DMS53 treated with DMSO at 0.1 percent for 48 hours (cell line): ENCODE results near the gene PRKACA.
A peak's percentile ranks its signal among the peaks of the same experiment; 100 is the strongest.
"Not testable (repeated sequence)": the region's sequence is repeated elsewhere in the genome, so short reads cannot be mapped to it uniquely, and the experiment has no call there.

Source experiments
- DNase-seq: peaks from one replicate; lab custom pipeline; 2025; ENCODE audit not compliant: unreplicated experiment; lab: John Stamatoyannopoulos, UW

PRKACA gene

DNA sequence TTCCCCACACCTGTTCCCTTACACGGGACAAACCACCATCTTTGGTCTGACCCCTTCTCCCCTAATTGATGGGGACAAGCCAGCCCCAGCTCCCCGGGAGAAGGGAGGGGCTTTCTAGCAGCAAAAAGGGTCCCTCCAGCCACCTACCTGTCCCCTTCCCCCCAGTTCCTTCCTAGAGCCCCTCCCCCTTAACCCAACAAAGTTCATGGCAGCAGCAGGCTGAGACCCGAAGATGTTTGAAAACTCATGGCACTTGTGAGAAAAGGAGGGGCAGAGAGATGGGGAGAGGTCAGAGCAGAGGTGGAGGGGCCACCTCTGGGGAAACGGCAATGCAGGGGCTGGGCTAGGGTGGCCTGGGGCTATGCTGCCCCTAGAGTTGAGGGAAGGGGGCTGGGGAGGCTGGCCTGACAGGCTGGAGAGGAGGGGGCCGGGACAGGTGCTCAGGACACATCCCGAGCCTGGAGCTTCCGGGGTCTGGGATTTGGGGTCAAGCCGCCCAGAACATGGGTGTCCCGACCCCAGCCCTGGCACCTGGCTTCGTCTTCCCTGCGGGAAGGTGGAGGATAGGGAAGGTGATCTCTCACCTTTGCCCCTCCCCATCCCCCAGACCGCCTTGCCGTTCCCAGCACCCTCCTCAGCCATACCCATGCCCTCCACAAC lies 31.3 kb upstream of the PRKACA start:
- DNase-seq = no peak

DNA sequence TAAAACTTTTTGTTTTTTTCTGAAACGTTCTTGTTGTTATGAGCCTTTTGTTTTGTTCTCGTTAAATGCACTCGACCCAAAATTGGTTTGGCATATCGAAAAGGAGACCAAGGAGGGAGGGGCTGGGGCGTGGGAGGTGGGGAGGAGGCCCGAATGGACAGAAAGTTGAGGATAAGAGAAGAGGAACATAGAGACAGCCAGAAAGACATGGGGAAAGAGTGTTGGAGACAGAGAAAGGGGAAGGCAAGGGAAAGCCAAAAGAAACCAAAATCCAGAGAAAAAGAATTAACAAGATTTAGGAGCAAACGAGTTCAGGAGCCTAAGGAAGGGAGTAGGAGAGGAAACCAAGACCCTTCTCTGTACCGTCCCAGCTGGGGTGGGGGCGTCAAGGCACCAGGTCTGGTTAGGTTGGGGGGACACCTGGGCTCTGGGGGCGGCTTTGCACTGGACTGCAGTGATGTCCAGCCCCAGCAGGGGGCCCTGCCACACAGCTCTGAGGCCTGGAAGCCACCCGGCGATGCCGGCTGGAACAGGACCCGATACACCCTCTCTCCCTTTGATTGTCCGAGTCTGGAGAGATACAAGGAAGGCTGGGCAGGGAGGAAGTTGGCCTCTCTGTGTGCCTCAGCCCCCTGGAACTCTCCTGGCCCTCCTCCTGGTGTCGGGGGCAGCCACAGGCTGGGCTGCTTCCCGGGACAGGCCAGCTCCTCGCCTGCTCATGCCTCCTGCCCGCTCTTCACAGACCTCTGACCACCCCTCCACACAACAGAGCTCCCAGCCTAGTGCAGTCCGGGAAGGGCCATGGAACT lies 30.4 kb upstream of the PRKACA start:
- peak; percentile 37 for DNase-seq

DNA sequence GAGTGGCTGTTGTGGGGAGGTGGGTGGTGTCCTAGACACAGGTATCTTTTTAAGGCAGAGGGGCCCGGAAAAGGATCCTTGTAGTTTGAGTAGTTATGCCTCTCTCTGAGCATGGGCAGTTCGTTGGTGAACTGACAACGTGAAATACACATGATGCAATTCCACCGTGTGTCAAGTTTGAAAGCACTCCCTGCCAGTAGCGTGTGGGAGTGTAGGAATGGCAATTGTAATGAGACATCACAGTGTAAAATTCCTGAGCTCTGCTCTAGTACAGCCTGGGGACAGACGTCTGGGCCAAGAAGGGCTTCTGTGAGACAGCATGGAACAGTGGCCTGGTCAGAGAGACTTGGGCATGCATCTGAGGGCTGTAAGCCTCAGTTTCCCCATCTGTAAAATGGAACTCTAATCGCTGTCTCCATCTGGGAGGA lies 29.2 kb upstream of the PRKACA start:
- DNase-seq = no peak

DNA sequence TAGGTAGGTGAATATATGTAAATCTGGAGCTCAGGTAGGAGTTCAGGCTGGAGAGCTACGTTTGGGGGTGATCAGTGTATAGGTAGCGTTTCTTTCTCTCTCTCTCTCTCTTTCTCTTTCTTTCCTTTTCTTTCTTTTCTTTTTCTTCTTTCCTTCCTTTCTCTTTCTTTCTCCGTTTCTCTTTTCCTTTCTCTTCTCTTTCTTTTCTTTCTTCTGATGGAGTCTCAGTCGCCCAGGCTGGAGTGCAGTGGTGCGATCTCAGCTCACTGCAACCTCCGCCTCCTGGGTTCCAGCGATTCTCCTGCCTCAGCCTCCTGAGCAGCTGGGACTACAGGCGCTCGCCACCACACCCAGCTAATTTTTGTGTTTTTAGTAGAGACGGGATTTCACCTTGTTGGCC lies 28.6 kb upstream of the PRKACA start:
- not testable (repeated sequence) for DNase-seq

DNA sequence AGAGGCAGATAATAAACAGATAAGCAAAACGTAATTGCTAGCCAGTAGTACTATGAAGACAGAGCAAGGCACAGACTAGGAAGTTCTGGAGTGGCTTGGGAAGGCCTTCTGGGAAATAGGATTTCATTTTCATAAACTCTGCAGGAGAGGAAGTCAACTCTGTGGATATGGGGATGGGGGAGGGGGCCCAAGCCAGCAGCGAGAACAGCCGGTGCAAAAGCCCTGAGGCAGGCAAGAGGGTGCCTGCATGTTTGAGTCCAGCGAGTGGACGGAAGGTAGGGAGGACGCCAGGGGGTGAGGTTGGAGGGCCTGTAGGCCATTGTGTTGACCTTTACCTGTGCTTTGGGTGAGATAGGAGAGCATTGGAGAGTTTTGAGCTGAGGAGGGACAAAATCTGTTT lies 27.8 kb upstream of the PRKACA start:
- DNase-seq = no peak

DNA sequence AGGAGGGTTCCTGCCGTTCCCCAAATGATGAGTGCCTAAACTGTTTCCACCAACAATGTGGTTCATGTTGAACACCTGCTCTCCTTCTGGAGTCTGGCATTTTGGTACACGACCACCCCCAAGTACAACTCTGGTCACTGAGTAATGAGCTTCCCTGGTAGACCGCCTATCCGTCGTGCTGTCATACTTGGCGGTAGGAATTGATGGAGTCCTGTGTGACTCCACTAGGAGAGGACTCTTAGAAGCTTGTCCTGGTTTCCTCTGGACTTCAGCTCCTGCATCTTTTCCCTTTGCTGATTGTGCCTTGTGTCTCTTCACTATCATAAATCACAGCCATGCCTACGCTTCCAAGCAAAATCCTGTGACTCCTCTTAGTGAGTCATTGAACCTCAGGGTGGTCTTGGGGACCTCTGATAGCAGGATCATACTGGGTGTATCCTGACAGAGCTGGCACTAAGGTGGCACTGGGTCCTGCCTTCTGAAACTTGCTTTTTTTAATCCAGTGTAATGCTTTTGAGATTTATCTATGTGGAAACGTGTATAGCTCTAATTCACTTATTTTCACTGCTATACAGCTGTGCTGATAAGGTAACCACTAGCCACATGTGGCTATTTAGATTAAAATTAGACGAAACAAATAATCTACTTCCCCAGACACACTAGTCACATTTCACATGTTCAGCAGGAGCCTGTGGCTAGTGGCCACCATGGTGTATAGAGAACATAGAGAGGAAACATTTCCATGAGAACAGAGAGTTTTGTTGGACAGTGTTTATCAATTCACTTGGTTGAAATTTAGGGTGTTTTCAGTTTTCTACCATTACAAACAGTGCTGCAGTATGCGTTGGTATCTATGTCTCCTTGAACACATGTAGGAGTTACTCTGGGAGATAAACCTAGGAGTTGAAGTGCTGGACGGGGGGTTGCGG lies 25.0 kb upstream of the PRKACA start:
- DNase-seq = no peak

DNA sequence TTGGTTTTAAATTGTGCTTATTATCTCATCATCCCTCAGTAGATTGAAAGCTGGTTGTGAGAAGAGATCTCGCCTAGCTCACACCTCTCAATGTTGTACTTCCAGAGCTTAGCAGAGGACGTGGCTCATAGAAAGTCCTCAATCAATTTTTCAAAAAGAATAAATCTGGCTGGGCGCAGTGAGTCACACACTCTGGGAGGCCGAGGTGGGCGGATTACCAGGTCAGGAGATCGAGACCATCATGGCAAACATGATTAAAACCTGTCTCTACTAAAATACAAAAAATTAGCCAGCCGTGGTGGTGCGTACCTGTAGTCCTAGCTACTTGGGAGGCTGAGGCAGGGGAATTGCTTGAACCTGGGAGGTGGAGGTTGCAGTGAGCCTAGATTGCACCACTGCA lies 23.5 kb upstream of the PRKACA start:
- DNase-seq = no peak

DNA sequence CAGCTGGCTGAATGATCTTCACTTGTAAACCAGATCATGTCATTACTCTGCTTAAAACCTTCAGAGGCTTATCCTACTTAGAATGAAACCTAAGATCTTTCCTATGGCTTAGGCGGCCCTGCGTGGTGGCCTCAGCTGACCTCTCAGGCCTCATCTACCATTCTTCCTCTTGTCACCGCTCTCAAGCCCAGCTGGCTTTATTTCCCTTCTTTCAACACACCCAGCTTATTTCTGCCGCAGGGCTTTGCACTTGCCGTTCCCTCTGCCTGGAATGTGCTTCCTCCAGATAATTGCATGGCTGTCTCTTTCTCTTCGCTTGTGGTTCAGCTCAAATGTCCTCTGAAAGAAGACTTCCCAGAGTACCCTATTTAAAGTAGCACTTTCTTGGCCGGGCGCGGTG lies 22.4 kb upstream of the PRKACA start:
- DNase-seq = no peak

DNA sequence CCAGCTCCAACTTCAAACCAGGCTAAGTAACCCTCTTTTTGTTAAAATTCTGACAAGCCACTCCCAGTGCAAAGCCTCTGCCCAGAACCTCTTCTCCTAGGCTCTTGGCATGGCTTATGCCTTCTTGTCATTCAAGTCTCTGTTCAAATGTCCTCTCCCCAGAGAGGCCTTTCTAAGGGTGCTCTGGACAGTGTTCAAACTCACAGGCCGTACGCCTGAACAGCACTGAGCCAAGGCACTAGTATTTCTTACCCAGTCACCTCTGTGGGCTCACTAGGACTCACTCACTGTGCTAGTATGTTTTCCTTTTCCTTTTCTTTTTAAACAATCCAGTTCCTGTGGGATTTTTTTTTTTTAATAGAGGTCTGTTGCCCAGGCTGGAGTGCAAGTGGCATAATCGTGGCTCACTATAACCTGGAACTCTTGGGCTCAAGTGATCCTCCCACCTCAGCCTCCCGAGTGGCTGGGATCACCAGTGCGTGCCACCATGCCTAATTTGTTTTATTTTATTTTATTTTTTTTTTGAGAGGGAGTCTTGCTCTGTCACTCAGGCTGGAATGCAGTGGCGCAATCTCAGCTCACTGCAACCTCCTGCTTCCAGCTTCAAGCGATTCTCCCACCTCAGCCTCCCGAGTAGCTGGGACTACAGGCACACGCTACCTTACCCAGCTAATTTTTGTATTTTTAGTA lies 21.2 kb upstream of the PRKACA start:
- no peak for DNase-seq

DNA sequence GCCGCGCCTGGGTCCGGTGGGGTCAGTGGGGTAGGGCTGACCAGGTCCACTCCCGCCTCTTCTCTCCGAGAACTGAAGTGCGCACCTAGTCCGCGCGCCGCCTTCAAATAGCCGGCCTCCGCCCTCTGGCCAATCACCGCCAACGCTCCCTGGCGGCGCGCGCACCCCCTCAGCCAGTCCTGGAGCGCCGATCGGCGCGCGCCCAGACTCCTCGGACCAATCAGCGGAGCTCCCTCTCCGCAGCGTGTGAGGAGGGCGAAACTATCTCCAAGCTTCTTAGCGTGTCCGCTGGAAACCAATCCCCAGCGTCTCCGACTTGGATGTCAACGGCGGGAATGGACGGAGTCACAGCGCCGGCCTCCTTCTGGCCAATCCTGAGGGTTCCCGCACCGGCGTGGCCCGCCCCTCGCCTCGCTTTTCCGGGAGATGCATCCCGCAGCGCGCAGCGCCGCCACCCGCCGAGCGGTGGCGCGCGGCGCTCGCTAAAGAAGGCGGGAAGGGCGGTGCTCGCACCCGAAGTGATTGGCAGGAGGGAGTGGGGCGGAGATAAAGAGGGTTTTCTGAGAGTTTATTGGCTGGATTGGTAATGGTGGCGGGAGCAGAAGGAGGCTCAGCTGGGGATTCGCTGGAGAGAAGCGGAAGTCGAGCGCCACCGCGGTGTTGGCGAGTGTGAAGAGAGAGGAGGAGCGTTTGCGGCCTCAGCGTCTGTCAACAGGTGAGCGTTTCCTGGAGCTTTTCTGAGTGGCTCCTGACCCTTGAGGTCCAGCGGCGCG lies 19.1 kb upstream of the PRKACA start, which contains the start of gene ASF1B:
Gene ASF1B (minus strand): TSS at position 81 of the 773 bp plus-strand sequence. CDS start 133 bp downstream, outside the sequence.
- peak; percentile 98 for DNase-seq

DNA sequence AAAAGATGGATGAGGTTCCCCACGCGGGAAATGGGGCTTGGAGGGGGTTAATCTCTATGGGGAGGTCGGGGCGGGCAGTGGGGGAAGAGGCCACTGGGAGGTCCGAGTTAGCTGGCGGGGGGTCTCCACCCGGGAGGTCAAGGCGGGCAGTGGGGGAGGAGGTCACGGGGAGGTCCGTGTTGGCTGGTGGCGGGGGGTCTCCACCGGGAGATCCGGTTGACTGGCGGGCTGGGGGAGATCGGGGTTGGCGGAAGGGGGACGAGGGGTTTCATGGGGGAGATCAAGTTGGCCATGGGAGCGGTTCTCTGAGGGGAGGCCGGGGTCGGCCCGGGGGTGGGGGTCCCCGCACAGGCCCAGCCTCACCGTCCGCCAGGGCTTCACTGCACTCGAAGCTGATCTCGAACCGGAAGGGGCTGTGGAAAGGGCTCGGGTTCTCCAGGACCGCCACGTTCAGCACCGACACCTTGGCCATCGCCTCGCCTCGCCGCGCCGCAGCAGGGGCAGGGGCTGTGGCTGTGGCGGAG lies 18.5 kb upstream of the PRKACA start:
- DNase-seq = no peak

DNA sequence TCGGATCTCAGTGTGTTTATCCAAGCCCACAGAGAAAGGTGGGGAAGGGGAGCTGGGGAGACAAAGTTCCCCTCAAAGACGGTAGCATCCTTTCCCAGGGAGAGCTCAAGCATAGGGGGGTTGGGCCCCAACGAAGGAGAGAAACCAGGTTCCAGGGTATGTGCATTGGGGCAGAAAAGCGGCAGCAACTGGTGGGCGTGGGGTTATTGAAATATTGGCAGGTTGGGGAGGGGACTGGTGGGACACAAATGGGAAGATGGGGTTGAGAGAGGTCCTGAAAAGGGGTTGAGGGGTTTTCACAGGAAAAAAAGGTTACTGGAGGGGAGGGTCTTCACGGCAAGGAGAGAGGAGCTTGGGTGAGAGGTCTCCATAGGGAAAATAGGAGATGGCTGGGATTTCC lies 17.8 kb upstream of the PRKACA start:
- no peak for DNase-seq

DNA sequence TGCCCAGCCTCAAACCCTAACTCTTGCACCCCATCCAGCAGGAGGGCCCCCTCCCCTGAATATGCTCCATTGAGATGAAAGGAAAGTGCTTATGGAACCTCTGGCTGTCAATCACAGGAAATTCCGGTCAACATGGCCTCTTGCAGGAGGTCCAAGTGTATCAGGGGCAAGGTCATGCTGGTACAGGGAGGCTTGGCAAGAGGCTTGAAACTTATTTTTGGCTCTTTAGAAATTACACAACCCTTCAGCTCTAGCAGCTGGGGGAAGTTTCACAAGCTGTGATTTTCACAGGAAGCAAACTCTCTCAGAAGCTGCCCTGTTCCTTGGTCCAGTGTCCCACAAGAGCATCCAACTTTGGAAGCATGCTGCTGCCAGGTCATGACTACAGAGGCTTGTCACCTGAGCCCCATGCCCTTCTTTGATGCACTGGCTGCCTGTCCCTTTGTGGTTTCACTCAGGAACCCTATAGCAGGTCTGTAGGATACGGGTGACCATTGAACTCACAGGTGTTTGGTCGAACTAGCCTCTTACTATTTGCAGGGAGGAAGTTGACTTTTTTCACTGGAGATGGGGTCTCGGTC lies 10.5 kb upstream of the PRKACA start:
- no peak for DNase-seq

DNA sequence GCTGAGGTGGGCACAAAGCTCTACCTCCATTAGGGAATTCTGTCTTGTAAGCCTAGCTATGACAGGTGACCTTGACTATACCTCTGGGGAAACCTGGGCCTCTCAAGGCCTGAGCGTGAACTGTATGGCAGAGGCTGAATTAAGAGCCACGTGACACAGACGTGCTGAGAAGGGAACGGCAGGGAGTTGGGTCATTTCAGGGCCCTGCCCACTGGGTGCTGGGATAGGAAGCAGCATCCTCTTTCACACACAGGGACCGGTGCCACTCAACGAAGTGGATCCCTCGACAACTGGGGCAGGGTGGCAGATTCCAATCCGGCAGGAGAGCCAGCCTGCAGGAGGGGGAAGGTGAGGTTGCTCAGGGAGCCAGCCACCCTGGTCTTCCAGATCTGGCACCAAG lies 9.6 kb upstream of the PRKACA start:
- no peak for DNase-seq

DNA sequence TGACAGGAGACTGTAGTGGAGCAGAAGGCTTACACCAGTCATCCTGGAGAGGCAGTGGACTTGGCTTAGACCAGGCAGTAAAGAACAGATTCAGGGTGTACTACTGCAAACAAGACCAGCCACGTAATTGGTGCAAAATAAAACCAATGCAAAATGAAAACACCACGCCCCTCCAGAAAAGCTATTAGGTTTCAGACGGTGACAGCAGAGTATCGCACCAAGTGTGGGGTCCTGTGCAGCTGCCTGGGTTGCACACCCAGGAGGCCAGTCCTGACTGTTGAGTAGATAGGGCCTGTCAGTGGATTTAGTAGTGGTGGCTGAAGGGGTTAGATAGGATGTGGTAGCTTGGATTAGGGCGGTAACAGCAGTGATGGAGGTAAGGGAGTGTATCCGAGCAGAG lies 5.4 kb upstream of the PRKACA start:
- DNase-seq = no peak

DNA sequence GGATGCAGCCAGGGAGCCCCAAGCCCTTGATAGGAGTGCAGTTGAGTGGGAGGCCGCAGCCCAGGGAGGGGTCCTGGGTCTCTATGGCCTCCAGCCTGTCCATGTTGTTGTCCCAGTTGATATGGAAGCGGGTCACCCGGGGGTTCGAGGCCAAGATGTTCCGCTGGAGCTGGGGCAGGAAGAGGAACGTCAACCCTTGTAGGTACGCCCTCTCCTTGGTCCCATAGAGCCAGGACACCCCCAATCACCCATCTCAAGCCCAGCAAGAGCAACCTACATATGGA lies 2.9 kb upstream of the PRKACA start:
- no peak for DNase-seq

DNA sequence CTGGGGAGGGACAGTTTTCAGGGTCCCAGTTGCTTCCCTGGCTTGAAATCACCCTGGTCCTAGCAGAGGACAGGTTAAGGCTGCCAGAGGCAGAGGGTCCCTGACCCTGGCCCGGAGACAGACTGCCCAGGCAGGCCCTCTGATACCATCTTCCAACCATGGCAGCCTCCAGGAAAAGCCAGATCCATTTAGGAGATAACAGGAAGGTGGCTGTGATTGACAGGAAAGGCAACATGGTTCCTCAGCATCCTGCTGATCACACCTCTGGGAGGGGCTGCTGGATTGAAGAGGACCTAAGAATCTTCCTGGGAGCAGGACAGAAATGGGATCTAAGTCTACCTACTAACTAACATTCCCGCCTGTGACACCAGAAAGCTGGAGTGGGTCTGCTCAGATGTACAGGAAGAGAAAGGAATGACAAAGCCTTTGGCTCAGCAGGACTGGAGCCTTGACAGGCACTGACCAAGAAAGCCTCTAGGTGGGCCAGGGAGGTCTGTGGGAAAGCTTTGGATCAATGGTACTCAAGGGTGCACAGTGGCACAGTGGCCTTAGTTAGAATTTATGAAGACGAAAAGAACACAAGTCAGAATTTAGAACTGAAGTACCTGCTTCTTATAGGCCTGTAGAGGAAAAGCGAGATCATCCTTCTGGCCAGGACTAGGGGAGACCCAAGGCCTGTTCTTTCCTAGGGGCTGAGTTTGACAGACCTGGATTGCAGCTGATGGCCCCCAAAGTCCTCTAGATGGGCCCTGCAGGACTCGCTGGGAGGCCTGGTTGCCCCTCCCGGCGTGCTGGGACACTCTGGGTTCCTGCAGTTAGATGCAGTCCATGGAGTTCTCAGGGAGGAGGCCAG lies 2.3 kb upstream of the PRKACA start:
- DNase-seq = no peak

DNA sequence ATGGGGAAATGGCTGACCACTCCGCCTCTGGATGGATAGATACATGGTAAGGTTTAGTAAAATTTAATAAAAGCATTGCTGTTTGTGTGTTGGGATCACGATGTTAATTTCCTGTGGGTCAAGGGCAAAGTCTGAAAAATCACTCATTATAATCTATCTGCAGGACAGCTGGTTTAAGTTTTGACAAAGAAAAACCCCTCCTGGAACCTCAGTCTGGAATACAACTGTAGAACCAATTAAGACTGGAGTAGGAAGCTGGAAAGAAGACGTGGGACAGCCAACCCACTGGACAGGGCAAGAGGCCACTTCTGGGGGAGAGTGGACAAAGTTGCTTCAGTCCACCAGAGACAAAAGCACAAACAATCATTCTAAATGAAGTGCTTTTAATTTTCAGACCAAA lies 1.6 kb upstream of the PRKACA start:
- no peak for DNase-seq
